Middle frontal gyrus (tissue), 1 donor: ENCODE results near the gene PPBP.
"Not testable (repeated sequence)": the region's sequence is repeated elsewhere in the genome, so short reads cannot be mapped to it uniquely, and the experiment has no call there.

Experiments used
- DNase-seq: peaks from one replicate; pipeline ENCODE4 v3.0.0-alpha.2; 2015; ENCODE audit warnings: low spot score; ENCODE audit errors: extremely low spot score

Gene PPBP

GRCh38 chr4:73950376-73950920 is 37.5 kb downstream of the PPBP start:
- DNase-seq = not testable (repeated sequence)

GRCh38 chr4:73948990-73949706 is 38.8 kb downstream of the PPBP start:
- DNase-seq = no peak

DNA sequence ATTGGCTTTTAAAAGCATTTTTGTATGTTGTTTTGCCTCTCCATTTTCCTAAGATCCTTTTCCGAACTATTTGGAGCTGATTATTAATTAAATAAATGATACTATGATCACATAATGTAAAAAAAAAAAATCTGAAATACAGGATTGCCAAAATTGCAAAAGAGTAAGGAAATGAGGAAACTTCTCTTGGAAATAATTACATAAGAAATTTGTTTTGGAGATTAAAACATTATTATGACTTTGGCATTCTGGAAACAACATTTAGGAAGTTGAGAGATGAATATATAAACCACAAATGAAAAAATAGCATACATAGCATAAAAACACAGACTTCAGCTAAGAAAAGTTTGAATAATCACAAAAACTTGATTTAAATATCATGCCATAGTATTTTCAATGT is 39.7 kb downstream of the PPBP start:
- no peak for DNase-seq

- DNase-seq = no peak
These were observed 40.6 kb downstream of the PPBP start for GRCh38 chr4:73947239-73947985.

- DNase-seq = no peak
These were observed 42.1 kb downstream of the PPBP start for GRCh38 chr4:73945674-73946449.

- no peak for DNase-seq
These were observed 42.9 kb downstream of the PPBP start for GRCh38 chr4:73945140-73945539.

DNA sequence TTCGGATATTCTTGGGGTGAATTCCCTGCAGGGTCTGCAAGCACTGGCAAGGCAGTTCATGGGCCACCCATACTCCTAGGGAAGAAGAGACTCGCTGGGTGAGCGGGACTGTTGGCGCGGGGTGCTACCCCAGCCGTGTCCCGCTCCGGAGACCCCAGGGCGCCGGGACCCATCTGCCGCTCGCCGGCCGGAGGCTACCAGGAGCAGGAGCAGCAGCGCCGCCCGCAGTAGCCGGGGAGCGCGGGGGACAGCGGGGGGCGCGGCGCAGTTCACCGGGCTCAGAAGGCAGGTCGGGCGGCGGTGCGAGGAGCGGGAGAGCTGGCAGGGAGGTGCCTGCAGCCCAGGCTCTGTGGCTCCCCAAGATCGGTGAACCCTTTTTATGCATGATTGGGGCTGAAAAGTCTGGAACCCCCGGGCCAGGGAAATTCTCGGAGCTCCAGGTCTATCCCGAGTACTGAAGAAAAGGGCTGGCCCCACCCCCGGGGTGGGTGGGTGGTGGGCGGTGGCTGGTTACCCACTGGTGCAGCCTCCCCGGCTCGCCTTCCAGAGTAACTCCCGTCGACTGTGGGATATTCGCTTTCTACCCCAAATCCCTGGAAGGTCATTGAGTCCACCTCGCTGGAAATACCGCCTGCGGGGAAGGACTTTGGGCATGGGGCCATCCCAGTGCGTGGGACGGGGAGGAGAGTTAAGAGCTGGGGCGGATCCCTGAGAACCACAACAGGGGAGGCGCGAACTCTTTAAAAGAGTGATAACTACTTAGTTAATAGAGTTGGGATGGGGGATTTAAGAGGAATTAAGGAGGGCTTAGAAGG is 43.7 kb downstream of the PPBP start:
- DNase-seq = no peak

DNA sequence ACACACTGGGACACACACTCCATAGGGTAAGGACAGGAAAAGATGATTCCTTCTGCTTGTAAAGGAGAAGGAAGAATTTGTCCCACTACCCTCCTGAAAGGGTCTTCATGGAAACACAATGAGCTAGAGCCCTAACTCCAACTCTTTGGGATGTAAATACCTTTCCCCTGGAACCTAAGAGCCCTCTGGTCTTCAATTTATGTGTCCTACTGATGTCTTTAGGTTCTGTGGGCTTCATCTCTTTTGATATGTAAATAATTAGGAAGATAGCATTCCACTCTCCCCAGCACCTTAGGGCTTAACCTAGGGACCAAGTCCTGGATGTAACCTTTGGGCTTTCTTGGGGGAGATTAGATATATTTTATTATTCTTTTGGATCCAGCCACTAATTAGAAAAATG is 44.4 kb downstream of the PPBP start:
- no peak for DNase-seq

GRCh38 chr4:73936969-73937368 is 51.0 kb downstream of the PPBP start:
- DNase-seq = no peak
